NB4 (cell line): ENCODE measurements around the gene ZNF598.

Experiments
- DNase-seq: peaks from one replicate; pipeline ENCODE4 v3.0.0; 2010; ENCODE audit warnings: low read depth
- H3K4me3 ChIP-seq: one replicate; pipeline ENCODE4 v1.5.1; 2011; ENCODE audit warnings: mild to moderate bottlenecking, low read depth, low read length, moderate library complexity
- MAX ChIP-seq: IDR thresholded peaks from 2 replicates; pipeline ENCODE4 v1.6.1; 2011; ENCODE audit warnings: low read depth, low read length
- MYC ChIP-seq: IDR thresholded peaks from 2 replicates; pipeline ENCODE4 v1.6.1; 2011; ENCODE audit warnings: low read depth, low read length
- POLR2A ChIP-seq: IDR thresholded peaks from 2 replicates; pipeline ENCODE4 v1.6.1; 2011; ENCODE audit warnings: mild to moderate bottlenecking; ENCODE audit not compliant: insufficient read length; ENCODE audit errors: extremely low read depth
- TF ChIP-seq, protein P1 (sequence below): IDR thresholded peaks from one replicate; pipeline ENCODE4 v1.5.1; 2012; ENCODE audit warnings: low read depth, low read length

The ZNF598 gene

GRCh38 chr16:2001456-2002355, 7.9 kb downstream of the ZNF598 start:
- no peak for DNase-seq
- TF ChIP-seq MAX (no peak), POLR2A (no peak)
- no peak overlapping the region for H3K4me3 ChIP-seq

DNA sequence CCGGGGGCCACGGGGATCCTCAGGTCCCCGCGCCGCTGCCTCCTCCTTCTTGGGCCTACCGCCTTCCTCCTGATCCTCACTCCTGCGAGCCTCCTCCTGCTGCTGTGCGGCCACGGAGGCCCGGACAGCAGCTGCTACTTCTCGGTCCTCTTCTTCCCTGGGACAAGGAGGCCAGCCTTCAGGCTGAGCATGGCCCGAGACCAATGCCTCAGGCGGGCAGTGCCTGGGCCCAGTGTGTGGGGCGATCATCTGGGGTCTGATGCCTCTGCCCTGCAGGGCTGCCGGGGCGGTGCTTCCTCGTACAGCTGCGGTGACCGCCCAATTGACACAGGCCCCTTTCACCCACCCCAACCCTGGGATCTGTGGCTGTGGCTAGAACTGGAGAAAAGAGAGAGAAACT, 8.6 kb downstream of the ZNF598 start:
- TF ChIP-seq, protein P1, sequence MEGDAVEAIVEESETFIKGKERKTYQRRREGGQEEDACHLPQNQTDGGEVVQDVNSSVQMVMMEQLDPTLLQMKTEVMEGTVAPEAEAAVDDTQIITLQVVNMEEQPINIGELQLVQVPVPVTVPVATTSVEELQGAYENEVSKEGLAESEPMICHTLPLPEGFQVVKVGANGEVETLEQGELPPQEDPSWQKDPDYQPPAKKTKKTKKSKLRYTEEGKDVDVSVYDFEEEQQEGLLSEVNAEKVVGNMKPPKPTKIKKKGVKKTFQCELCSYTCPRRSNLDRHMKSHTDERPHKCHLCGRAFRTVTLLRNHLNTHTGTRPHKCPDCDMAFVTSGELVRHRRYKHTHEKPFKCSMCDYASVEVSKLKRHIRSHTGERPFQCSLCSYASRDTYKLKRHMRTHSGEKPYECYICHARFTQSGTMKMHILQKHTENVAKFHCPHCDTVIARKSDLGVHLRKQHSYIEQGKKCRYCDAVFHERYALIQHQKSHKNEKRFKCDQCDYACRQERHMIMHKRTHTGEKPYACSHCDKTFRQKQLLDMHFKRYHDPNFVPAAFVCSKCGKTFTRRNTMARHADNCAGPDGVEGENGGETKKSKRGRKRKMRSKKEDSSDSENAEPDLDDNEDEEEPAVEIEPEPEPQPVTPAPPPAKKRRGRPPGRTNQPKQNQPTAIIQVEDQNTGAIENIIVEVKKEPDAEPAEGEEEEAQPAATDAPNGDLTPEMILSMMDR: no peak
- TF ChIP-seq POLR2A: no peak
- no peak for TF ChIP-seq MAX
- TF ChIP-seq MYC: no peak
- no peak for DNase-seq
- H3K4me3 ChIP-seq: no peak overlapping the region

DNA sequence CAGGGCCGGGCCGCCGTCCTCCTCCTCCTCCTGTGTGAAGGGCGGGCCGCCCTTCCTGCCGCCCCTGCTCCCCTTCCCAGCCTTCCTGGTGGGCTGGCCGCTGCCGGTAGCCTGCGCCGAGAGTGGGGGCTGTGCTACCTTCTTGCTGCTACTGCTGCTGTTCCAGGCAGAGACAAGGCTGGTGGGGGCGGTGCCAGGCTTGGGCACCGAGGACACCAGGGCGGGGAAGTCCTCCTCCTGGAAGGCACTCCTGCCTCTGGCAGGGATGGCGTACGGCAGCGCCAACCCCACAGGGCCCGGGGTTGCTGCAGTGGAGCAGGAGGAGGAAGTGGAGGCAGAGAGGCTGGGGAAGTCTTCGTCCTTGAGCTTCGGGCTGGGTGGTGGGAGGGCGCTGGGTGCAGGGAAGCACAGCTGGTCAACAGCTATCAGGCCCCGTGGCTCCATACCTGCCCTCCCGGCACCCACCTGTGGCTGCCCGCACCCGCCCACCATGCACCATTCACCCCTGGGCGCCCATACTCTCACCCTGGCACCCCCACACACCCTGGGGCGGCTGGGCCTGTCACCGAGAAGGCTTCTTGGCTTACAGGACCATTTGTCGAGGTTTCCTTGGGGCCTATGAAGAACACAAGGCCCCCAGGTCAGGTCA, 9.6 kb downstream of the ZNF598 start:
- TF ChIP-seq POLR2A: no peak
- TF ChIP-seq MYC: no peak
- TF ChIP-seq, protein P1: no peak
- TF ChIP-seq MAX: no peak
- DNase-seq: no peak
- no peak overlapping the region for H3K4me3 ChIP-seq

- TF ChIP-seq, protein P1: no peak
- TF ChIP-seq POLR2A (no peak), MYC (no peak), MAX (no peak)
- H3K4me3 ChIP-seq: no peak overlapping the region
- DNase-seq: no peak
Measured at GRCh38 chr16:1998852-1999801, 10.5 kb downstream of the ZNF598 start.

- no peak for DNase-seq
- TF ChIP-seq, protein P1: no peak
- TF ChIP-seq MYC (no peak), POLR2A (no peak), MAX (no peak)
- H3K4me3 ChIP-seq: no peak overlapping the region
Measured at GRCh38 chr16:1998360-1998835, 11.2 kb downstream of the ZNF598 start.
